ENCODE results near the gene BCHE. TPM values are rescaled to one million over a fixed set of nuclear protein-coding genes. Genes with fewer than 3 reads are reported as not detected.

Gene BCHE
- total RNA-seq, 1 donor from 2014 or later: 2.9 TPM

- H3K4me3 ChIP-seq: no peak overlapping the region
- TF ChIP-seq POLR2A (IDR thresholded peaks at IDR 0.05) (no peak), POLR2AphosphoS5 (IDR thresholded peaks at IDR 0.05; ENCODE audit: insufficient read depth in 1 of 2, low read depth in 1 of 2) (no peak), CTCF (IDR thresholded peaks at IDR 0.05) (no peak)
- H3K27ac ChIP-seq: no peak overlapping the region
- H3K4me1 ChIP-seq: no peaks in the 10 kb centered on the region
- no peaks in the 10 kb centered on the region for H3K9me3 ChIP-seq
- no peak for DNase-seq (ENCODE audit: extremely low spot score in 2 of 2)
- no peaks in the 10 kb centered on the region for H3K27me3 ChIP-seq
- no peaks in the 10 kb centered on the region for H3K36me3 ChIP-seq
- intact Hi-C loops (cut with DNase I): no loop called here
Observed at GRCh38 chr3:165778891-165779290, 58.3 kb downstream of the BCHE start.

GRCh38 chr3:165778456-165778855 is 58.8 kb downstream of the BCHE start:
- no peak for DNase-seq (ENCODE audit: extremely low spot score in 2 of 2)
- H3K27ac ChIP-seq: no peak overlapping the region
- H3K27me3 ChIP-seq: no peaks in the 10 kb centered on the region
- H3K4me1 ChIP-seq: no peaks in the 10 kb centered on the region
- no peaks in the 10 kb centered on the region for H3K9me3 ChIP-seq
- H3K4me3 ChIP-seq: no peak overlapping the region
- TF ChIP-seq POLR2A (IDR thresholded peaks at IDR 0.05) (no peak), POLR2AphosphoS5 (IDR thresholded peaks at IDR 0.05; ENCODE audit: insufficient read depth in 1 of 2, low read depth in 1 of 2) (no peak)
- H3K36me3 ChIP-seq: no peaks in the 10 kb centered on the region
- intact Hi-C loops (cut with DNase I): no loop called here

- Histone ChIP-seq H3K4me3 (no peak overlapping the region), H3K9me3 (no peaks in the 10 kb centered on the region), H3K27me3 (no peaks in the 10 kb centered on the region), H3K36me3 (no peaks in the 10 kb centered on the region), H3K27ac (no peak overlapping the region), H3K4me1 (no peaks in the 10 kb centered on the region)
- TF ChIP-seq POLR2A (IDR thresholded peaks at IDR 0.05) (no peak), POLR2AphosphoS5 (IDR thresholded peaks at IDR 0.05; ENCODE audit: insufficient read depth in 1 of 2, low read depth in 1 of 2) (no peak), CTCF (IDR thresholded peaks at IDR 0.05) (no peak)
- DNase-seq (ENCODE audit: extremely low spot score in 2 of 2): no peak
- intact Hi-C loops (cut with DNase I): no loop called here
Observed at GRCh38 chr3:165775824-165776223, 61.4 kb downstream of the BCHE start.

GRCh38 chr3:165770781-165771180 is 66.4 kb downstream of the BCHE start:
- no peaks in the 10 kb centered on the region for H3K4me1 ChIP-seq
- no peak overlapping the region for H3K27ac ChIP-seq
- no peaks in the 10 kb centered on the region for H3K27me3 ChIP-seq
- intact Hi-C loops (cut with DNase I): no loop called here
- DNase-seq (ENCODE audit: extremely low spot score in 2 of 2): no peak
- no peak overlapping the region for H3K4me3 ChIP-seq
- no peaks in the 10 kb centered on the region for H3K9me3 ChIP-seq
- H3K36me3 ChIP-seq: no peaks in the 10 kb centered on the region
- no peak for TF ChIP-seq CTCF (IDR thresholded peaks at IDR 0.05)
- no peak for TF ChIP-seq POLR2AphosphoS5 (IDR thresholded peaks at IDR 0.05; ENCODE audit: insufficient read depth in 1 of 2, low read depth in 1 of 2)
- TF ChIP-seq POLR2A (IDR thresholded peaks at IDR 0.05): no peak

GRCh38 chr3:165768680-165769079 is 68.5 kb downstream of the BCHE start:
- no peak for DNase-seq (ENCODE audit: extremely low spot score in 2 of 2)
- no peaks in the 10 kb centered on the region for H3K36me3 ChIP-seq
- TF ChIP-seq POLR2AphosphoS5 (IDR thresholded peaks at IDR 0.05; ENCODE audit: insufficient read depth in 1 of 2, low read depth in 1 of 2) (no peak), CTCF (IDR thresholded peaks at IDR 0.05) (no peak), POLR2A (IDR thresholded peaks at IDR 0.05) (no peak)
- H3K4me3 ChIP-seq: no peak overlapping the region
- no peaks in the 10 kb centered on the region for H3K27me3 ChIP-seq
- no peak overlapping the region for H3K27ac ChIP-seq
- H3K4me1 ChIP-seq: no peaks in the 10 kb centered on the region
- H3K9me3 ChIP-seq: no peaks in the 10 kb centered on the region
- intact Hi-C loops (cut with DNase I): no loop called here

All from vagina (tissue), 2 donors.